Measurements from ENCODE around the gene MTARC1. TPM values are rescaled to one million over a fixed set of nuclear protein-coding genes. Genes with fewer than 3 reads are reported as not detected.

MTARC1 gene
- total and polyA plus RNA-seq, 2 of the 4 experiments (the other 2 are of a cell fraction), result 0.18 to 0.55 TPM

- Histone ChIP-seq H4K5ac (ENCODE audit: low read depth, low read length) (no peak overlapping the region), H3K4me3 (ENCODE audit: insufficient read depth, low read depth, low read length) (no peak overlapping the region), H3K14ac (replicated peaks; ENCODE audit: low read depth, low read length) (no peak overlapping the region), H4K91ac (ENCODE audit: insufficient read depth, low read depth, low read length) (no peak overlapping the region), H4K8ac (ENCODE audit: low read depth in 2 of 2, low read length in 2 of 2) (no peak overlapping the region), H2BK15ac (ENCODE audit: low read depth, low read length) (no peak overlapping the region), H3K79me1 (ENCODE audit: low read depth in 1 of 2, low read length in 2 of 2) (no peaks in the 10 kb centered on the region), H2AK9ac (replicated peaks; ENCODE audit: low read depth, low read length, poor library complexity) (no peak overlapping the region), H3K9ac (ENCODE audit: low read depth, low read length) (no peak overlapping the region), H3K9me3 (ENCODE audit: control insufficient read depth, insufficient read depth, low read length) (peaks cover 3% of the 10 kb centered on the region; the same call in 1 of the 2 replicates), H2BK120ac (ENCODE audit: low read depth, low read length) (no peak overlapping the region), H2AK5ac (ENCODE audit: low read depth, low read length) (no peak overlapping the region), H2AFZ (replicated peaks; ENCODE audit: low read length, poor library complexity) (no peak overlapping the region), H2BK20ac (ENCODE audit: low read depth, low read length) (no peak overlapping the region), H3K27me3 (ENCODE audit: control insufficient read depth, insufficient read depth, low read length) (no peaks in the 10 kb centered on the region; the same call in 1 of the 2 replicates), H3K18ac (ENCODE audit: low read depth, low read length) (no peak overlapping the region), H3K27ac (ENCODE audit: insufficient read depth, low read length) (no peak overlapping the region), H4K20me1 (ENCODE audit: insufficient read depth, low read length) (no peaks in the 10 kb centered on the region), H3K9me1 (ENCODE audit: insufficient read depth, low read length) (no peaks in the 10 kb centered on the region), H3K4me1 (ENCODE audit: control insufficient read depth, insufficient read depth, low read length) (no peaks in the 10 kb centered on the region), H3K4me2 (ENCODE audit: low read depth, low read length) (no peak overlapping the region), H3K23ac (ENCODE audit: low read depth, low read length) (no peak overlapping the region), H3K56ac (ENCODE audit: extremely low read depth, insufficient read depth, low read length) (no peak overlapping the region), H2BK5ac (ENCODE audit: low read depth, low read length, poor library complexity, severe bottlenecking) (no peak overlapping the region), H3K4ac (ENCODE audit: low read depth, low read length) (no peak overlapping the region), H3K36me3 (ENCODE audit: control insufficient read depth, insufficient read depth, low read length) (no peaks in the 10 kb centered on the region)
- in situ Hi-C loops (cut with MboI; ENCODE audit: low sequenced_read_pairs) (no loop called here), intact Hi-C loops (cut with micrococcal nuclease) (no loop called here), dilution Hi-C loops (cut with HindIII; ENCODE audit: low sequenced_read_pairs, unreplicated experiment) (no loop called here)
- TF ChIP-seq FOS (IDR thresholded peaks at IDR 0.05; ENCODE audit: low read depth, low read length) (no peak), POLR2A (IDR thresholded peaks at IDR 0.05; ENCODE audit: low read depth, low read length) (no peak), RCOR1 (IDR thresholded peaks at IDR 0.05; ENCODE audit: insufficient replicate concordance, low read length) (no peak), MAZ (IDR thresholded peaks at IDR 0.05; ENCODE audit: borderline replicate concordance, low read depth, low read length) (no peak), CHD1 (IDR thresholded peaks at IDR 0.05; ENCODE audit: low read depth, low read length) (no peak), SMC3 (IDR thresholded peaks at IDR 0.05; ENCODE audit: low read depth, low read length) (no peak), RAD21 (IDR thresholded peaks at IDR 0.05; ENCODE audit: low read length) (no peak), MAFK (IDR thresholded peaks at IDR 0.05; ENCODE audit: low read depth, low read length) (no peak), ELK1 (IDR thresholded peaks at IDR 0.05; ENCODE audit: borderline replicate concordance, low read depth, low read length) (no peak), RFX5 (IDR thresholded peaks at IDR 0.05; ENCODE audit: low read depth, low read length) (no peak), MXI1 (IDR thresholded peaks at IDR 0.05; ENCODE audit: borderline replicate concordance, low read depth, low read length) (no peak)
- TF ChIP-seq, protein P1, sequence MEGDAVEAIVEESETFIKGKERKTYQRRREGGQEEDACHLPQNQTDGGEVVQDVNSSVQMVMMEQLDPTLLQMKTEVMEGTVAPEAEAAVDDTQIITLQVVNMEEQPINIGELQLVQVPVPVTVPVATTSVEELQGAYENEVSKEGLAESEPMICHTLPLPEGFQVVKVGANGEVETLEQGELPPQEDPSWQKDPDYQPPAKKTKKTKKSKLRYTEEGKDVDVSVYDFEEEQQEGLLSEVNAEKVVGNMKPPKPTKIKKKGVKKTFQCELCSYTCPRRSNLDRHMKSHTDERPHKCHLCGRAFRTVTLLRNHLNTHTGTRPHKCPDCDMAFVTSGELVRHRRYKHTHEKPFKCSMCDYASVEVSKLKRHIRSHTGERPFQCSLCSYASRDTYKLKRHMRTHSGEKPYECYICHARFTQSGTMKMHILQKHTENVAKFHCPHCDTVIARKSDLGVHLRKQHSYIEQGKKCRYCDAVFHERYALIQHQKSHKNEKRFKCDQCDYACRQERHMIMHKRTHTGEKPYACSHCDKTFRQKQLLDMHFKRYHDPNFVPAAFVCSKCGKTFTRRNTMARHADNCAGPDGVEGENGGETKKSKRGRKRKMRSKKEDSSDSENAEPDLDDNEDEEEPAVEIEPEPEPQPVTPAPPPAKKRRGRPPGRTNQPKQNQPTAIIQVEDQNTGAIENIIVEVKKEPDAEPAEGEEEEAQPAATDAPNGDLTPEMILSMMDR (conservative IDR thresholded peaks at IDR 0.05; ENCODE audit: low read depth, low read length), result no peak
- TF ChIP-seq, protein P2, sequence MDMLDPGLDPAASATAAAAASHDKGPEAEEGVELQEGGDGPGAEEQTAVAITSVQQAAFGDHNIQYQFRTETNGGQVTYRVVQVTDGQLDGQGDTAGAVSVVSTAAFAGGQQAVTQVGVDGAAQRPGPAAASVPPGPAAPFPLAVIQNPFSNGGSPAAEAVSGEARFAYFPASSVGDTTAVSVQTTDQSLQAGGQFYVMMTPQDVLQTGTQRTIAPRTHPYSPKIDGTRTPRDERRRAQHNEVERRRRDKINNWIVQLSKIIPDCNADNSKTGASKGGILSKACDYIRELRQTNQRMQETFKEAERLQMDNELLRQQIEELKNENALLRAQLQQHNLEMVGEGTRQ (IDR thresholded peaks at IDR 0.05; ENCODE audit: low read depth, low read length), result no peak
- no peak for DNase-seq
- WGBS, 2 experiments (ENCODE audit: extremely low coverage in 2 of 2, insufficient read length in 1 of 2), result 90% methylated on average over 2 of the region's 4 CpGs; no CpG with 5 or more reads in 1 of the 2 experiments
- CTCF ChIA-PET, result no interaction called here
- BruUV-seq (replicated peaks), result no TSS peak
- POLR2A ChIA-PET (ENCODE audit: unreplicated experiment), result no interaction called here
- ATAC-seq (ENCODE audit: low read depth), result no peak
These were observed 47.6 kb downstream of the MTARC1 start for GRCh38 chr1:220834155-220834870.

Data from IMR-90 (cell line).